H9 (cell line): Measurements from ENCODE around the gene APBB2. TPM values are rescaled to one million over a fixed set of nuclear protein-coding genes. Genes with fewer than 3 reads are reported as not detected.

Source experiments
- DNase-seq: peaks from one replicate; pipeline ENCODE4 v3.0.0-alpha.2; 2017
- H2AFZ ChIP-seq: one replicate; pipeline ENCODE4 v1.6.1; 2013; ENCODE audit warnings: mild to moderate bottlenecking, low read length, control low read depth, moderate library complexity
- H2AK5ac ChIP-seq: 2 replicates; pipeline ENCODE4 v1.6.1; 2013; ENCODE audit warnings: low read length, control low read depth, mixed read lengths; ENCODE audit not compliant: insufficient read length
- H2BK120ac ChIP-seq: one replicate; pipeline ENCODE4 v1.6.1; 2013; ENCODE audit warnings: low read depth, mild to moderate bottlenecking, low read length, control low read depth, inconsistent platforms; ENCODE audit not compliant: poor library complexity, severe bottlenecking
- H2BK12ac ChIP-seq: 2 replicates; pipeline ENCODE4 v1.6.1; 2013; ENCODE audit warnings: low read length, control low read depth, mixed read lengths, low read depth; ENCODE audit not compliant: insufficient read length
- H2BK15ac ChIP-seq: 2 replicates; pipeline ENCODE4 v1.6.1; 2013; ENCODE audit warnings: low read depth, low read length, control low read depth
- H2BK20ac ChIP-seq: one replicate; pipeline ENCODE4 v1.6.1; 2013; ENCODE audit warnings: low read depth, mild to moderate bottlenecking, low read length, control low read depth, inconsistent platforms; ENCODE audit not compliant: poor library complexity, severe bottlenecking
- H2BK5ac ChIP-seq: 2 replicates; pipeline ENCODE4 v1.6.1; 2013; ENCODE audit warnings: low read length, control low read depth, mixed read lengths; ENCODE audit not compliant: insufficient read length
- H3K14ac ChIP-seq: 2 replicates; pipeline ENCODE4 v1.6.1; 2013; ENCODE audit warnings: low read length, control low read depth; ENCODE audit not compliant: insufficient read depth
- H3K18ac ChIP-seq: 2 replicates; pipeline ENCODE4 v1.6.1; 2013; ENCODE audit warnings: low read depth, mild to moderate bottlenecking, mixed read lengths, low read length, control low read depth; ENCODE audit not compliant: insufficient read length
- H3K23ac ChIP-seq: 2 replicates; pipeline ENCODE4 v1.6.1; 2013; ENCODE audit warnings: low read length, control low read depth, mixed read lengths, low read depth; ENCODE audit not compliant: insufficient read length
- H3K23me2 ChIP-seq: 2 replicates; pipeline ENCODE4 v1.6.1; 2013; ENCODE audit warnings: low read depth, mild to moderate bottlenecking, mixed read lengths, low read length, control low read depth; ENCODE audit not compliant: insufficient read length, poor library complexity, severe bottlenecking
- H3K27ac ChIP-seq: 2 replicates; pipeline ENCODE4 v1.5.1; 2013; ENCODE audit warnings: low read length, control low read depth, mixed read lengths, low read depth; ENCODE audit not compliant: insufficient read length
- H3K27me3 ChIP-seq: 2 replicates; pipeline ENCODE4 v1.6.1; 2013; ENCODE audit warnings: low read length, control low read depth, inconsistent platforms; ENCODE audit not compliant: insufficient read depth
- H3K4ac ChIP-seq: 2 replicates; pipeline ENCODE4 v1.6.1; 2013; ENCODE audit warnings: low read depth, mild to moderate bottlenecking, control low read depth, inconsistent platforms, low read length, moderate library complexity
- H3K4me1 ChIP-seq: 2 replicates; pipeline ENCODE4 v1.6.1; 2013; ENCODE audit warnings: low read length, control low read depth, inconsistent platforms; ENCODE audit not compliant: insufficient read depth
- H3K4me2 ChIP-seq: 2 replicates; pipeline ENCODE4 v1.6.1; 2013; ENCODE audit warnings: low read length, control low read depth, mixed read lengths; ENCODE audit not compliant: insufficient read length, insufficient read depth
- H3K56ac ChIP-seq: 2 replicates; pipeline ENCODE4 v1.6.1; 2013; ENCODE audit warnings: low read depth, mild to moderate bottlenecking, mixed read lengths, low read length, control low read depth; ENCODE audit not compliant: insufficient read length
- H3K79me1 ChIP-seq: 2 replicates; pipeline ENCODE4 v1.6.1; 2013; ENCODE audit warnings: low read depth, mild to moderate bottlenecking, moderate library complexity, low read length, control low read depth, inconsistent platforms; ENCODE audit not compliant: insufficient read depth, poor library complexity, severe bottlenecking
- H3K79me2 ChIP-seq: 2 replicates; pipeline ENCODE4 v1.6.1; 2013; ENCODE audit warnings: low read length, control low read depth, inconsistent platforms; ENCODE audit not compliant: insufficient read depth
- H3K9ac ChIP-seq: 2 replicates; pipeline ENCODE4 v1.6.1; 2013; ENCODE audit warnings: low read length, control low read depth, mixed read lengths; ENCODE audit not compliant: insufficient read length; ENCODE audit errors: extremely low read depth
- H3K9me3 ChIP-seq: one replicate; pipeline ENCODE4 v1.6.1; 2013; ENCODE audit warnings: low read depth, low read length, inconsistent platforms; ENCODE audit not compliant: control insufficient read depth
- H3T11ph ChIP-seq: one replicate; pipeline ENCODE4 v1.6.1; 2013; ENCODE audit warnings: mild to moderate bottlenecking, low read length, control low read depth, inconsistent platforms
- H4K20me1 ChIP-seq: one replicate; pipeline ENCODE4 v1.6.1; 2013; ENCODE audit not compliant: control insufficient read depth, insufficient read length, insufficient read depth
- H4K5ac ChIP-seq: 2 replicates; pipeline ENCODE4 v1.6.1; 2013; ENCODE audit warnings: low read depth, mild to moderate bottlenecking, mixed read lengths, low read length, control low read depth; ENCODE audit not compliant: insufficient read length
- H4K8ac ChIP-seq: replicated peaks from 2 replicates; pipeline ENCODE4 v1.6.1; 2013; ENCODE audit warnings: low read length, control low read depth, mixed read lengths, low read depth; ENCODE audit not compliant: insufficient read length
- H4K91ac ChIP-seq: 2 replicates; pipeline ENCODE4 v1.6.1; 2013; ENCODE audit warnings: low read depth, mild to moderate bottlenecking, moderate library complexity, mixed read lengths, low read length, control low read depth; ENCODE audit not compliant: insufficient read length
- H3K27ac Mint-ChIP-seq, 3 experiments: 2 replicates in 2 of 3; 3 replicates in 1 of 3; pipeline ENCODE4 v1.8.0; 2020 to 2021; ENCODE audit warnings: mixed read lengths in 3 of 3, mild to moderate bottlenecking in 1 of 3, moderate library complexity in 1 of 3
- H3K27me3 Mint-ChIP-seq: 2 replicates; pipeline ENCODE4 v1.8.0; 2021; ENCODE audit warnings: low read depth, mild to moderate bottlenecking, moderate library complexity, mixed read lengths
- H3K36me3 Mint-ChIP-seq, 3 experiments: 2 replicates in 2 of 3; 3 replicates in 1 of 3; pipeline ENCODE4 v1.8.0; 2020 to 2021; ENCODE audit warnings: low read depth in 3 of 3, mixed read lengths in 3 of 3; ENCODE audit not compliant: insufficient read depth in 1 of 3
- H3K4me1 Mint-ChIP-seq, 2 experiments: 2 replicates each; pipeline ENCODE4 v1.8.0; 2020; ENCODE audit warnings: mixed read lengths in 2 of 2
- H3K4me3 Mint-ChIP-seq, 2 experiments: 2 replicates in 1 of 2; 3 replicates in 1 of 2; pipeline ENCODE4 v1.8.0; 2020 to 2021; ENCODE audit warnings: mild to moderate bottlenecking in 2 of 2, mixed read lengths in 2 of 2, moderate library complexity in 1 of 2
- H3K9me3 Mint-ChIP-seq, 2 experiments: 2 replicates in 1 of 2; 3 replicates in 1 of 2; pipeline ENCODE4 v1.8.0; 2020; ENCODE audit warnings: mild to moderate bottlenecking in 2 of 2, mixed read lengths in 2 of 2, moderate library complexity in 1 of 2
- CTCF ChIP-seq: fragments of 200-600 bp; sonication (generic); conservative IDR thresholded peaks from 3 replicates; pipeline ENCODE4 v1.8.0; 2021; ENCODE audit warnings: antibody characterized with exemption, mild to moderate bottlenecking
- WGBS: extraction: QIAGEN DNeasy Blood & Tissue Kit; methylation state at CpG from one replicate; pipeline ENCODE4 v1.1.7; 2013; ENCODE audit warnings: missing lambda C conversion rate, low lambda C conversion rate, mixed read lengths; ENCODE audit not compliant: insufficient read length; ENCODE audit errors: extremely low coverage; 5-methylcytosine and 5-hydroxymethylcytosine counted together
- total RNA-seq: library from RNA; stranded (reverse); gene quantifications from 2 replicates; pipeline ENCODE4 v1.2.1, GENCODE V29; 2021

Gene APBB2
- total RNA-seq, 1 experiment from 2014 or later, result 39.6 TPM

DNA sequence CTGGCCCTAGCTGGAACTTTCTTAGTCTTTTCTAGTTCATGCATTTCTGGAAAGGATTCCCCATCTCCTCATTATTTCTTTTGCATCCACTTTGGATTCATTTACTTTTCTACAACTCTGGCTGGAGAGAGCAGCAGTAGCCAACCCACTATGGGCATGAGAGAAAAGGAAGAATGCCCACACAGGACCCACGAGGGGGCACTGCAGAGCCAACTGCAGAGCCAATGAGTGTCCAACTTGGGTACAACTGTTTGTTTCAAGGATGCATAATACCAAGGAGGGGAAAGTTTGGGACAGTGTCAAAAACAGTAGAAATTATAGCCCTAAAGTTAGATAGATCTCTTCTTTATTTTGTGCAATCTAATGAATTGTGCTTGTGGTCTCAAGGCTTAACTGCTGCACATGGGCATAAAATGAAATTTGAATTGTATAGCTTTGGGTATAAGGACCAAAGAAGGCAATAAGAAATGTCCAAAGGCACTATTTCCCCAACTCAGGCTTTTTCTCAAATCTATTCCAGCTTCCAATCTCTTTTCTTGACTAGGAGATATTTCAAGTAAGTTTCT lies 233.9 kb downstream of the APBB2 start:
- H4K8ac ChIP-seq, result no peak overlapping the region
- H3K27ac ChIP-seq, result no peak overlapping the region
- no peaks in the 10 kb centered on the region for H3K4me1 ChIP-seq
- H3K27me3 ChIP-seq, result no peaks in the 10 kb centered on the region
- peak; percentile 64 for TF ChIP-seq CTCF
- H3K9me3 ChIP-seq, result no peaks in the 10 kb centered on the region
- H3K23ac ChIP-seq, result no peak overlapping the region
- H2AFZ ChIP-seq, result no peak overlapping the region
- H3K9ac ChIP-seq, result no peak overlapping the region
- Mint-ChIP-seq H3K27me3 (no peaks in the 10 kb centered on the region), H3K36me3 (no peaks in the 10 kb centered on the region; a peak in 1 of 7 replicates), H3K9me3 (no peaks in the 10 kb centered on the region), H3K4me3 (no peak overlapping the region), H3K4me1 (peaks cover 7% of the 10 kb centered on the region in 2 experiments), H3K27ac (no peak overlapping the region; a peak in 1 of 7 replicates)
- no peak overlapping the region for H3K18ac ChIP-seq
- DNase-seq, result no peak
- H2AK5ac ChIP-seq, result no peak overlapping the region
- no peak overlapping the region for H2BK120ac ChIP-seq
- no peaks in the 10 kb centered on the region for H3K79me1 ChIP-seq
- H2BK20ac ChIP-seq, result no peak overlapping the region
- no peak overlapping the region for H3K4ac ChIP-seq
- no peak overlapping the region for H3K14ac ChIP-seq
- no peak overlapping the region for H3T11ph ChIP-seq
- no peak overlapping the region for H2BK12ac ChIP-seq
- H3K56ac ChIP-seq, result no peak overlapping the region
- WGBS, result no CpG with 5 or more reads among the region's 1 CpG
- no peak overlapping the region for H4K91ac ChIP-seq
- no peaks in the 10 kb centered on the region for H4K20me1 ChIP-seq
- no peaks in the 10 kb centered on the region for H3K79me2 ChIP-seq
- no peak overlapping the region for H2BK5ac ChIP-seq
- no peaks in the 10 kb centered on the region for H3K23me2 ChIP-seq
- no peak overlapping the region for H4K5ac ChIP-seq
- H2BK15ac ChIP-seq, result no peak overlapping the region
- H3K4me2 ChIP-seq, result no peak overlapping the region
